HG03439 (cell line): ENCODE measurements around the gene SEC16A.

Experiments used
- ATAC-seq: cut with Tn5 transposase; IDR thresholded peaks from one replicate; pipeline ENCODE4 v1.9.1; 2021; ENCODE audit warnings: mild to moderate bottlenecking, moderate library complexity; ENCODE audit not compliant: unreplicated experiment

SEC16A gene

DNA sequence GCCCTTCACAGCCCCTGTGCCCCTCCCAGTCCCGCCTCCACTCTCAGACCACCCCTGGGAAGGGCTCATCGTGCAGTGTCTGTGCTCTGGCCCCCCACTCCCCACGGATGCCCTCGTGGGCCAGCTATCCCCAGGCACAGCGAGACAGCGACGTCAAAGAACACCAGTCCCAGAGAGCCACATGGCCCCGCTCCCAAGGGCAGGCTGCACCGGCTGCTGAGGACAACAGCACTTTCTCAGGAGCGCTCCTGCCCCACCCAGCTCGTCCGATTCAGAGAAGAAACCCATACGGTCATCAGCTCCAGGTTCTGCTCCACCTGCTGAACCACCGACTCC lies 78.1 kb downstream of the SEC16A start:
- ATAC-seq, result no peak

DNA sequence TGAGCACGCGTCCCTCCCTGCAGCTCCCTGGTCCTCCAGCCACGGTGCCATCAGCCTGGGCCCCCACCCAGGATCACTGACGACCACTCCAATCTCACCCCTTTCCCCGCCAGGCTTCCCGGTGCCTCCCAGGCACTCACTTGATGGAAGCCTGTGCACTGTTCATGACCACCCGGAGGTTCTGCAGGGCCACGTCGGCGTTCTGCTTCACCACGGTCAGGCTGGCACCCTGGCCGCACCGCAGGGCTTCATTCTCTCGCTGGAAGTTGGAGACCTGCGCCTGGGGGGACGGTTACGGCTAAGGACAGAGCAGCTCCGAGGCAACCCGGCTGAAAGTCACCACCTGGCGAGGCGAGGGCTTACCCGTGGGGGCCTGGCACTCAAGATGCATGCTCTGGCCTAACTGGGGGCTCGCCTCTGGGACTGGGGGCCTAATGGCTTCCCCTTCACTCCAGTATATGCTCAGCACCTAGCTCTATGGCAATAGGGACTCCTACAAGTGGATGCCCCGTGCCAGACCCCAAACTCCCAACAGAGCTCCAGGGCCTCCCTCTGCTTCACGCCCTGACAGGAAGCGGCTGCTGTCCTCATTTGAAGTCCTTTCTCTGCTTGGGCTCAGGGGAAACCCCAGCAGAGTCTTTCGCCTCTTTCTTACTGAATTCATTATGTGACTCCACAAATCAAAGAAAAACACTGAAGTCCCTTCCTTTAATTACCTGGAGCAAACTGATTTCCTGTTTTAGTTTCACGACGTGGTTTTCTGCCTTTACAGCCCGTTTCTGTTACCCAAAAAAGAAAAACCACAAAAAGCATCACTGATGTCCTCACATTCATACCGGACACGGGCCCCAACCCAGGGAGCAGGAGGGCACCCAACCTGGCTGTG lies 78.7 kb downstream of the SEC16A start:
- no peak for ATAC-seq

DNA sequence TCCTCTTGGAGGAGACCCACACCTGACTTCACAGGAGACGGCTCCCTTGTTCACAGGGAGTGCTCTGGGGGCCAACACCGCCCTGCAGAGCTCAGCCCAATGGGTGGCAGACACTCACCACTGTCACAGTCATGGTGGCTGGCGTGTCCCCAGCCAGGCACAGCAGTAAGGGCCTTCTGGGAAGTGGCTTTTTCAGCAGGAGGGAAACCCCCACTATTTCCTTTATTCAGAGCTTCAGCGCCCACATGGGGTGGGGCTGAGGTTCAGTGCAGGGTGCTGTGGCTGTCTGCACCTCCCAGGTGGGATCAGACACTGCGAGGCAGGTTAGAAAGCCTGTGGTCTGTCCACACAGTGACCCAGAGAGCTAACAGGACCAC lies 79.3 kb downstream of the SEC16A start:
- peak; percentile 35 for ATAC-seq

DNA sequence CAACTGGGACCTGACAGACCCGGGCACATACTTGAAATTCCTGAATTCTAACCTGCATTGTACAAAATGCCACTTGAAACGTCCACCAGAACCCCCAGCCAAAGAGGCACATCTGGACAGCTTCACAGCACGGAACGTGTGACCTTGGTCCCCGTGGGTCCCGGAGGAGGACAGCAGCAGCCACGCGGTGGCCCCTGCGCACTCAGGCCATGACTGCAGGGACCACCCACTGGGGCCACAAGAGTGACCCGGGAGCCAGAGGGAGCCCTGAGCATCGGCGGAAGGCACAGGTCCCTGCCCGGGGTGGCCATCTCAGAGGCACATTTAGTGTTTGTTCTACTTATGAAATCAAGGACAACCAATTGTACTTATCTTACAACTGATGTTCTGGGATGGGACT lies 80.8 kb downstream of the SEC16A start:
- ATAC-seq, result no peak

DNA sequence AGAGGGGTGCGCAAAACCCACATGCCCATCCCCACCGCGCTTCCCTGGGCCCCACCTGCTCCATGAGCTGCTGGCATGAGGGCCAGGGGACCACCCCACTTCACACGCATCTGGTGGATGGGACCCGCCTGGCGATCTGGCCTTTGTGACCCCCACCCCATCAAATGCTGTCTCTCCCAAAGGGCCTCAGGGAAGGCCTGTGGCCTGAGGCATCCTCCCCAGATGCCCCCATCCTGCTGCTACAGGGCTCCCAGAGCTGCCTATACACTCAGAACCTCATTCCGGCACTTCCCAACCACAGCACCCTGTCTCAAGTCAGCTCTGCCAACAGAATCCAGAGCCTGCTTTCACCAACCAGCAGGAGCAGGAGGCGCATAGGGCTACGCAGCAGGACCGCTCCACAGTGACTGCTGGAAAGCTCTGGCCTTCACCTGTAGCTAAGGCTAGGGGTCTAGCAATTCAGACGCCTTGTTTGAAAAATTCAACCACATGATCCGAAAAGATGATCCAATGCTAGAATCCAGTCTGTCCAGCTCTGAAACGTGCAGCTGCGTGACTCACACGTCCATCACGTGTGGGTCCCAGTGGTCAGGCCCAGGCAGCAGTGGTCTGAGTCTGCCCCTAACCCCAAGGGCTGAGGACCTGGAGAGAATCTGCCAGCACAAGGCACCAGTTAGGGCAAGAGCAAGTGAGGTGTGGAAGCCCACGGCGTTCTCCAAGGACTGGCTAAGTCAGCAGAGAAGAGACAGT lies 81.5 kb downstream of the SEC16A start:
- no peak for ATAC-seq

DNA sequence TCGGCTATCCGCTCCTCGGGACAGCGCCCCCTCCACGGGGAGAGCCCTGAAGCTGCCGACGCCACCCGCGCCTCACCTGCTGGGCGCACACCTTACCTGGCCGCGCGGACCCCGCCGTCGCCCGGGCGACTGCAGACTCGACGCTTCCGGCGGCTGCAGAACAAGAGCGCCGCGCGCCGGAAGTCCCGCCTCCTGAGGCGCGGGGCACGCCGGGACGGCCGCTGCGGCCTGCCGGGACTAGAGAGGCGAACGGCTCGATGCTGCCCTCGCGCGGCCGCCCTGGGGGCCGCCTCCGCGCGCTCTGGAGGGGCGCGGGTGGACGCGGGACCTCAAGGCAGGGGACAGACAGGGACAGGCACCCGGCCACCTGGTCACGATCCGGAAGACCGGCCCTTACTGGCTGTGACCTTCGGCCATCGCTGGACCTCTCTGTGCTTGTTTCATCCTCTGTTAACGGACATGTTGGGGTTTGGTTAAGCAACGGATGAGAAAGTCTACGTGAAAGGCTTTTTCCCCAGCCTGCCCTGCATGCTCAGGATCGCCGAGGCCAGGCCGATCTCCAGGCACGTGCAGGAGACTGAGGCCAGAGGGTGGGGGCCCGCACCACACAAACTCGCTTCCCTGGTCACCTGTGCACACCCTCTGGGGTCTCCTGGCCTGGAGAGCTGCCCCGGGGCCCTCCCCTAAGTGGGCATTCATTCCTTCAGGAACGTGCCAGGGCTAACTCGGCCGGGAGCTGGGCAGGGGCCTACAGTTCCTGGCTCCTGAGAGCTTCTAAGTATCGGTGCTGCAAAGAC lies 82.6 kb downstream of the SEC16A start, which contains the start of gene SNAPC4:
TSS of gene SNAPC4 (minus strand) at position 133 of the 797 bp plus-strand sequence. CDS start 1,742 bp downstream, outside the sequence.
- ATAC-seq, result peak; percentile 61

DNA sequence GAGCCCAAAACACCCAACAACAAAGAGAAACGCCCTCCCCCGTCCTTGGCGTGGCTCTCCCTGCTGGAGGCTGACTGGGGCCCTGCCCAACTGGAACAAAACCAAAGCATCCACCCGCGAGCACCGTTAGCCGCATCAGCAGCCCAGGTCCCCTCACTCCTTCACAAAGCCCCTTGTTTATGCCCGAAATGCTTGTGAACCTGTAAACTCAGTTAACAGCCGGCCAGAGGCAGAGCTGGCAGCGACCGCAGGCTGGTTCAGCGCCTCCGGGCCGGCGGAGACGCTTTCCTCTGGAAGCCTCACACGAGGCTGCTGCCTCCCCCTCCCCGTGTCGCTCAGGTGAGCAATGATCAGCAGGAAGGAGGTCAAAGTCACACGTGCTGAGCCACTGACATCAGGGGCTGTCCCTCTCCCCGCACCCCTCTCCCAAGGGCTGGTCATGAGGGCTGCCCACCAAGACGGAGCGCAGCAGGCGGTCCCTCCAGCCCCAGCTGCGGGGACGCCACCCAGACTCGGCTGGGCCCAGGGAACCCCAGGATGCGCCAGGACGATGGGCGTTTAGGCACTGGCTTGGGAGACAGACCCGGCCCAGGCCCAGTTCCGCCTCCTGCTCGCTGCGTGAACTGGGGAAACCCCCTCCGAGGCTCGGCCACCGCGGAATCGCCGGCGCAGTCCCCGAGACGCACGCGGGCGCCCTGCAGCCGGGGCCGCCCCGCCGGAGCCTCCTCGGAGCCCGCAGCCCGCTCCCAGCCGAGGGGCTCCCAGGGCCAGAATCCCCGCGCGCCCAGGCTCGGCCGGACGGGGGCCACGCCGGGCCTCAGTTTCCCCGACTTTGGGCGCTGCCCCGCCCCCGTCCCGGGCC lies 83.4 kb downstream of the SEC16A start:
- peak; percentile 29 for ATAC-seq

DNA sequence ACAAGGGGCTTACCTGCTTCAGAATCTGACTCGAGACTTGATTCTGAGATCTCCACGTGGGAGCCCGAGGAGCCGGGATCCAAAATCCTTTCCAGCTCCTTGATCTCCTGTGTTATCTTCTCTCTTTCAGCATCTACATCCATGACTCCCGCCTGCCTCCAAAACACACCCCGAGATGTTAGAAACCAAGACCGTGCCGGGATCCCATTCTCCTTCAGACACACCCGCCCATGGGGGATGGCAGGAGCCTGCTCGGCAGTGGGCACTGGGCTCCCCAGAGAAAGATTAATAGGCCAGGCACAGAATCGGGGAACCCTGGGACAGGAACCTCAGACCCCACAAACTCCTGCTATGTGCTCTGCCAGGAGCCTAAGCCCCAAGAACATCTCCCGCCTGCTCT lies 84.6 kb downstream of the SEC16A start:
- ATAC-seq, result no peak

DNA sequence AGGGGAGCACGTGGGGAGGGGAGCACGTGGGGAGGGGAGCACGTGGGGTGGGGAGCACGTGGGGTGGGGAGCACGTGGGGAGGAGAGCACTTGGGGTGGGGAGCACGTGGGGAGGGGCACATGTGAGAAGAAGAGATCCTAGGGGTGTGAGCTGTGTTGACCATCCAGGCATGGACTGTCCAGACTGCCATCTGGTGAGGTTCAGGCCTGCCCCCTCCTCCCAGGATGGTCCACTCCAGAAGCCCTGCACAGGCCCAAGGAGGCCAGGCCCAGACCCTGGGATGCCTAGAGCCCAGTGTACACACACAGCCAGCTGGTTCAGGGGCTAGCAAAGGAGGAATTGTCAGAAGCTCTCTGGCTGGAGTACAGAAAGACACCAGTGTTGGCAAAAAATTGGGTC lies 85.2 kb downstream of the SEC16A start:
- no peak for ATAC-seq

DNA sequence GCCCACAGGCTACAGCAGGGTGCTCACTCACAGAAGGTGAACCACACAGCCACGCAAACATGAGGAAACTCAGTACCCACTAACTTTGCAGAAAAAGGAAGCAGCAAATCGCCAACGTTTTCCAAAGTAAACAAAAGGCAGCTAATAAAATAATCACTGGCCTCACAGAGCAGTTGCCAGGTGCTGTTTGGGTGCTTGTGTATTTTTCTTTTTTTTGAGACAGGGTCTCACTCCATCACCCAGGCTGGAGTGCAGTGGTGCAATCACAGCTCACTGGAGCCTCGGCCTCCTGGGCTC lies 86.7 kb downstream of the SEC16A start:
- no peak for ATAC-seq

DNA sequence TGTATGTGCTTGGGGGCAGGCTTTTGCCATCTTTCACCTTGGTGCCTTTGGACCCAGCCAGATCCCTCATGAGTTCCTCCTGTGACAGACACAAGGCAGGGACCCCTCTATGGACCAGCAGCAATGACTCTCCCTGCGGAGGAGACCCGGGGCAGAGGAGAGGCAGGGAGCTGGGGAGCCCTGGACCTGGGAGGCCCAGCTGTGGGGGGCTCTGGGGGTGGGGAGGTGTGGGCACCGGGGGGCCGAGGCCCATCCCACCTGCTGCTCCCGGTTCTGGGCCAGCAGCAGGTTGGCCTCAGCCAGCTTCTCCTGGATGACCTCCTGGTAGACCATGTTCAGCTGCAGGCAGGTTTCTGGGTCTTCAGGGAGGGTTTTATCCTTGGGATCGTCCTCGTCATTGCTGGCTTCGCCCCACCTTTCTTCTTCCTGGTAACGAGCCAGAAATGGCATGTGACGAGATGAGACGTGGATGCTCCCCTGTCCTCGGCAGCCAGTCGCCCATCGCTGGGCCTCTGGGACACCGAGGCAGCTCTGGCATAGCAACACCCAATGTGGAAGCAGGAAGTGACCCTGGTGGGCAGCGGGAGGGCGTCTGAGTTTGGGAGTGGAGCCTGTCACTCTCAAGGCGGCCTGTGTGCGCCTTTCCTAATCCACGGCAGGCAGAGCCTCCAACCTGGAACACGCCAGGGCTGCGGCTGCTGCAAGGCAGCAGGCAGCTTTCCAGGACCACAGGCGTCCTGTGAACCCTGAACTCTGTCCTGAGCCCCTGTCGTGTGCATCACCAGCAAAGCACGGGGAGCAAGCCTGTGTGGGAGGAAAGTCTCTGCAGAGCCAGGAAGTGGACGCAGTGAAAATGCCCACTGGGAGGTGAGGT lies 87.3 kb downstream of the SEC16A start:
- ATAC-seq, result no peak

DNA sequence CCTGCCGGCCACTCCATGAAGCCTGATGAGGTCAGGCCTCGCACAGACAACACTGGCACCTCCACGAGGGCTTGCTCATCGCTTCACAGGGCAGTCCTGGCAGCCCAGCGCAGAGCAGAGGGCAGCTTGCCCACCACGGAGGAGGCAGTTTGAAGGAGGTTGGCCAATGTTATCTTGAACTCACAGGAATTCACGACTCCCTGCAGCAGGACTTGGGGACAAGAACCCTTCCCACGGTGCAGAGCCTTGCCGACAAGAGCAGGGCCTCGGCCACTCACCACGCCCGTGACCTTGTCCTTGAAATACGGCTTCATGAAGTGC lies 87.9 kb downstream of the SEC16A start:
- ATAC-seq, result no peak

DNA sequence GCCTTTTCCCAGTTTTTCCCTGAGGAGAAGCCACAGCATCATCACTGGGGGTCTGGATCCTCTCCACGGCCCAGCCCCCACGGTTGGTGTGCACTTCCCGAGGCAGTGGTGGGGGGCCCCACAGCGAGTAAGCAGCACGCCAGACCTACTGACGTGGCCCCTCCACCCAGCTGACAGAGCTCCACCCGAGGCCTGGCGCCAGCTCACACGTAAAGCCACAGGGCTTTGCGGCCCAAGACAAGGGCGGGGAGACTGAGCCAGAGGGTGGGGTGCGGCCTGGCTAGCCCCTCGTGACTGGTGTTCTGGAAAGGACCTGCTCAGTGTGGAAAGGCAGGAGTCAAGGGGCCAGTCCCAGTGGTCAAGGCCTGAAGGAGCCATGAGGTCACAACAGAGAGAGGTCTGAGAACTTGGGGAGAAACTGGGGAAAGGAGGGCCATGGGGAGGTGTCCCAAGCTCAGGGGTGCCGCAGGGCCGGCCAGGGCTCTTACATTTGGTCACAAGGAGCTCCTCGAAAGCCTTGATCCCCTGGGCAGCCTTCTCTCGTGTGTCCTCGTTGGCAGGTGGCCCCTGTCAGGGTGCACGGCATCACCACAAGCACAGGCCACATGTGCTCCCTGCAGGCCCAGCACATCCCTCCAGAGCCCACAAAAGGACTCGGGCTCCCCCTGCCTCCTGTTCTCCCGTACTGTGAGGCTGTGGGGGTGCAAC lies 88.4 kb downstream of the SEC16A start:
- ATAC-seq, result no peak

DNA sequence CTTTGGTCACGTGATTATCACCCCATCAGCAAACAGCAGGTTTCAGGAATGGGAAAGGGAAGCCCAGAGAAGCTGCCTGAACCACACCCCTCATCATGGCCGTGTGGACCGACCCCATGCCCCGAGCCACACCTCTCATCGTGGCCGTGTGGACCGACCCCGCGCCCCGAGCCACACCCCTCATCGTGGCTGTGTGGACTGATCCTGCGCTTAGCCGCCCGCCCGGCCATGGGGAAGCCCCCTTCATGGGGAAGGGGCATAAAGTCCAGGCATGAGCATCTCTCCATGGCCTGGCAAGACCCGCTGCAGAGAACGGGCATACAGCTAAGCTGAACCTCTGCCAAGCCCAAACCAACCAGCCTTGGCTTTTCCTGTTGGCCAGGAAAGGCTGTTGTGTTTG lies 89.3 kb downstream of the SEC16A start:
- no peak for ATAC-seq

DNA sequence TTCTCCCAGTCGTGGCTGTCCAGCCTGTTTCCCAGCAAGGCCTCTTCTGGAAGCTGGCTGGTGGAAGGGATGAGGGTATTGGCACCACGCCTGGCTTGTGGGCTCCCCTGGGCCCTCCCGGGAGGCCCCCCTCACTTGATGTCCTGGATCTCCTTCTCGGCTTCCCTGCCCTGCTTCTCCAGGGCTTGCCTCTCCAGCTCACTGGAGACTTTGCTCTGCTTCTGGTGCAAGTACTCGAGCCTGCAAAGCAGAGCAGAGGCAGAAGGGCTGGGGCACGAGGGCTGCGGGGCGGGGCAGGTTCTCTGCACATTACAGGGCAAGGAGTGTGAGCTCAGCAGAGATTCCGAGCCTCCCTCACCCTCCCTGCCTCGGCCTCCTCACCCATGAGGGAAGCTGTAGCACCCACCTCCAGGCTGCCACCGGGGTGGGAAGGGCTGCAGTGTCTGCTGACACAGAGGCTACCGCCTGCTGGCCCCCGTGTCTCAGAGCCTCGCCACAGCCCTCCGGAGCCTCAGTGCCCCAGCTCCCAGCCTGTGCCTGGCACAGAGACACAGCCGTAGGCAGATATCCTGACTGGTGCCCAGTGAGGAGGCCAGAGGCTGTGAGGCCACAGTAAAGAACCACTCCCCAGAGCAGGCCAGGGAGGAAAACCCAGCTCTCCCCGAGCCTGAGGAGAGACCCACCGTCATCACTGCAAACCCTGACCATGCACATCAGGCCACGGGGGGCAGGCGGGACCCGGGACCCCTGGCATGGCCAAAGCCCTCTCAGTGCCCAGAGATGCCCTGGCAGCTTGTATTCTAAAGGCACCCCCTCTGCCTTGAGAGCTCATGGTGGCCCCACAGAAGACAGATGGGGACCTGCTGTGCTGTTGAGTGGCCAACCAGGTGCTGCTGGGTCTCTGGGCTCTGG lies 90.0 kb downstream of the SEC16A start:
- no peak for ATAC-seq

DNA sequence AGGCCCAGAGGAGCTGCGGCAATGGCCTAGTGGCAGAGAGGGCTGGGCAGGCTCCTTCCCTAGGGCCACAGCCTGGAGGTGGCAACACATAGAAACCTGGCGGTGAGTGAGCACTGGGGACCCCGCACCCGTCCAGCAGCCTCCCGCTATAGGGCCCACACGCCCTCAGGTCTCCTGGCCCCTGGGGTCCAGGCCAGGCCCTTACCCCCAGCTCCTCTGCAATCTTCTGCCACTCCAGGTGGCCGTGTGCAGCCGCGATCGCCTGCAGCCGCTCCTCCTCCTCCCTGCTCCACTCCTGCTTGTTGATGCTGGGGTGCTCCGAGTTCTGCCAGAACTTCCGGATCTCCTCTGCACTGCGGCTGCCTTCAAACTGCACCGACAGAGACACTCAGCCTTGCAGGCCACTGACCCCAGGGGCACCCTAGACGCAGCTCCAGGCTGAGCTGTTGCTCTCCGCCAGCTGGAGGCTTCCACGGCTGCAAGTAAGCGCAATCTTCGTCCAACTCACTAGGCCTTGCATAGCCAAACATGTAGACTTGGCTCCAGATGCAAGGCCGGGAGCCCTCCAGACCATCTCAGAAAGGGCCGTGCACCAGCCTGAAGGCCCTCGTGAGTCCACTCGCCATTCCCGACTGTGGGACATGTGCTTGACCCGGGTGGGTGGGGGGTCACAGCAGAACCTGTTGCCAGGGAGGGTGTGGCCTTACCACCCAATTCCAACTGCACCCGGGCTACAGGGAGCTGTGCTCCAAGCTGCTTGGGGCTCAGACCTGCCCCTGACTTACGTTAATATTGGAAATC lies 90.9 kb downstream of the SEC16A start:
- no peak for ATAC-seq
